Activated CD4-positive, alpha-beta T cell treated with anti-CD3 and anti-CD28 coated beads, Interleukin-2, amount 10 ng/mL, durations not matched to agents 24 days and 14 days (primary cell): Measurements from ENCODE around the gene RBP7. TPM values are rescaled to one million over a fixed set of nuclear protein-coding genes. Genes with fewer than 3 reads are reported as not detected.
"Not testable (repeated sequence)": the region's sequence is repeated elsewhere in the genome, so short reads cannot be mapped to it uniquely, and the experiment has no call there.

Experiments
- DNase-seq: peaks from one replicate; pipeline ENCODE4 v3.0.0; 2022
- H3K27ac Mint-ChIP-seq: one replicate; pipeline ENCODE4 v1.8.0; 2022; ENCODE audit warnings: mild to moderate bottlenecking, mixed read lengths
- H3K27me3 Mint-ChIP-seq: one replicate; pipeline ENCODE4 v1.8.0; 2022; ENCODE audit warnings: mixed read lengths
- H3K36me3 Mint-ChIP-seq: one replicate; pipeline ENCODE4 v1.8.0; 2022; ENCODE audit warnings: low read depth, mild to moderate bottlenecking, mixed read lengths
- H3K4me1 Mint-ChIP-seq: one replicate; pipeline ENCODE4 v1.8.0; 2021; ENCODE audit warnings: mixed read lengths
- H3K4me3 Mint-ChIP-seq: one replicate; pipeline ENCODE4 v1.8.0; 2022; ENCODE audit warnings: mild to moderate bottlenecking, moderate library complexity, mixed read lengths
- H3K9me3 Mint-ChIP-seq: one replicate; pipeline ENCODE4 v1.8.0; 2021; ENCODE audit warnings: mixed read lengths
- intact Hi-C: fragments of 100-400 bp; cut with micrococcal nuclease; formaldehyde crosslinking; loops from one replicate; pipeline ENCODE4 v1.15.1; 2023
- total RNA-seq: library from RNA; stranded (reverse); gene quantifications from 2 replicates; pipeline ENCODE4 v1.2.3, GENCODE V29; 2022

The RBP7 gene
- not detected in 2 replicates for total RNA-seq

- intact Hi-C loops: no loop called here
- Mint-ChIP-seq H3K27ac (no peak within 1 kb of the TSS), H3K4me1 (peaks cover 6% of the 10 kb centered on the region), H3K36me3 (peaks cover 4% of the 10 kb centered on the region), H3K4me3 (peak within 1 kb of the TSS; percentile 83), H3K27me3 (peaks cover 37% of the 10 kb centered on the region), H3K9me3 (no peaks in the 10 kb centered on the region)
- DNase-seq: peak; percentile 62
Measured at GRCh38 chr1:9996624-9997582, at the start of gene RBP7. RBP7 (plus strand) TSS chr1:9997228; CDS start chr1:9997259, 31 bp downstream.

GRCh38 chr1:9957726-9958125 is 39.3 kb upstream of the RBP7 start:
- no peaks in the 10 kb centered on the region for H3K4me1 Mint-ChIP-seq
- intact Hi-C loops: no loop called here
- no peaks in the 10 kb centered on the region for H3K9me3 Mint-ChIP-seq
- H3K27ac Mint-ChIP-seq: no peak overlapping the region
- H3K36me3 Mint-ChIP-seq: no peaks in the 10 kb centered on the region
- no peaks in the 10 kb centered on the region for H3K27me3 Mint-ChIP-seq
- no peak for DNase-seq
- no peak overlapping the region for H3K4me3 Mint-ChIP-seq

DNA sequence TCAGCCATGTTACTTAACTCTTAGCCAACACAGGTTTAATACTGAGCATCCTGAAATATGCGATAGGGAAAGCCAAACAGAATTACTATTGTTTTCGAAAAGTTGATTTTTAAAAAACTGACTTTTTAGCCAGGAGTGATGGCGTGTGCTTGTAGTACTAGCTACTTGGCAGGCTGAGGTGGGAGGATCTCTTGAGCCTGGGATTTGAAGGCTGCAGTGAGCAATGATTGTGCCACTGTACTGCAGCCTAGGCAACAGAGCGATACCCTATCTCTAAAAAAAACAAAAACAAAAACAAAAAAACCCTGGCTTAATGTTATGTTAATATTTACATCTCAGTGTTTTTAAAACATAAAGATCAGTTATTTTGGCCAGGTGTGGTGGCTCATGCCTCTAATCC is 37.0 kb upstream of the RBP7 start:
- Mint-ChIP-seq H3K27ac (no peak overlapping the region), H3K9me3 (no peaks in the 10 kb centered on the region), H3K27me3 (no peaks in the 10 kb centered on the region), H3K36me3 (no peaks in the 10 kb centered on the region), H3K4me1 (no peaks in the 10 kb centered on the region), H3K4me3 (no peak overlapping the region)
- intact Hi-C loops: no loop called here
- no peak for DNase-seq

- Mint-ChIP-seq H3K4me1 (no peaks in the 10 kb centered on the region), H3K27me3 (no peaks in the 10 kb centered on the region), H3K36me3 (no peaks in the 10 kb centered on the region), H3K9me3 (no peaks in the 10 kb centered on the region), H3K27ac (no peak overlapping the region), H3K4me3 (no peak overlapping the region)
- intact Hi-C loops: no loop called here
- DNase-seq: no peak
Measured at GRCh38 chr1:9960706-9961562, 36.1 kb upstream of the RBP7 start.

DNA sequence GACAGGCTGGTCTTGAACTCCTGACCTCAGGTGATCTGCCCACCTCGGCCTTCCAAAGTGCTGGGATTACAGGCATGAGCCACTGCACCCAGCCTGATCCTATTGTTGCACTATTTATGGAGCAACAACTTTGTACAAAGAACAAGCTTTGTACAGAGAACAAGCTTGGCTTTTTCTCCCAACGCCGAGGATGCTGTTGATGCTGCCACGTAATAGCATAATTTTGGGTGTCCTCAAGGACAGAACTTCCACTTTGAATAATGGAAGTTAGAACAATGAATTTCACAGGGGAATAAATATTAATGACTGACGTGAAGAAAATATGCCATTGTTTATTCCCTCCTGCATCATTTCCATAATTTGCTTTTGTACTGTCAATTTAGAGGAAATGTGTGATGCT is 12.8 kb upstream of the RBP7 start:
- Mint-ChIP-seq H3K4me3 (no peak overlapping the region), H3K27me3 (no peaks in the 10 kb centered on the region), H3K36me3 (peaks cover 9% of the 10 kb centered on the region), H3K27ac (no peak overlapping the region), H3K4me1 (no peaks in the 10 kb centered on the region), H3K9me3 (no peaks in the 10 kb centered on the region)
- intact Hi-C loops: no loop called here
- no peak for DNase-seq

- H3K27me3 Mint-ChIP-seq: no peaks in the 10 kb centered on the region
Measured at GRCh38 chr1:9985001-9985400, 12.0 kb upstream of the RBP7 start.

DNA sequence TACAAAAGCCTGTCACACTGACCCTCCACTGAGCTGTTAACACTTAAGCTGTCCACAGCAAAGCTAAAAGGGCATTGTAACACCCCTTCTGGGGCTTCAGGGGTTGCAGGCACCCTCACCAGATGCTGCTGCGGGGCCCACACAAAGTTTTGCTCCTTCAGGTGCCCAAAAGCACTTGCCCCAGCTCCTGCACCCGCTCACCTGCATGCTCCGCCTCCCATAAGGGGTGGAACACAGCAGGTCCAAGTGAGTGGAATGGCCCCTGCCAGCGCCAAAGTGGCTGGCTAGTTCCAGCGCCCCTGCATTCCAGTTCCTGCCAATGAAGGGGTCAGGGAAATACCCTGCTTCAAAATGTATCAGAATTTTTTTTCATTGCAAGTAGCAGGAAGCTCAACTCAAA is 7.3 kb upstream of the RBP7 start:
- Mint-ChIP-seq H3K36me3 (peaks cover 1% of the 10 kb centered on the region), H3K27me3 (peaks cover 11% of the 10 kb centered on the region), H3K4me3 (no peak overlapping the region), H3K27ac (no peak overlapping the region), H3K9me3 (no peaks in the 10 kb centered on the region), H3K4me1 (no peaks in the 10 kb centered on the region)
- no peak for DNase-seq
- intact Hi-C loops: no loop called here

More at GRCh38 chr1:9985001-9985400, 12.0 kb upstream of the RBP7 start:
- no peaks in the 10 kb centered on the region for H3K4me1 Mint-ChIP-seq
- no peak for DNase-seq
- H3K27ac Mint-ChIP-seq: no peak overlapping the region
- H3K4me3 Mint-ChIP-seq: no peak overlapping the region
- intact Hi-C loops: no loop called here
- no peaks in the 10 kb centered on the region for H3K9me3 Mint-ChIP-seq
- H3K36me3 Mint-ChIP-seq: peaks cover 9% of the 10 kb centered on the region

- Mint-ChIP-seq H3K36me3 (no peaks in the 10 kb centered on the region), H3K4me1 (no peaks in the 10 kb centered on the region), H3K27ac (no peak overlapping the region), H3K27me3 (peaks cover 14% of the 10 kb centered on the region), H3K9me3 (no peaks in the 10 kb centered on the region), H3K4me3 (no peak overlapping the region)
- DNase-seq: no peak
- intact Hi-C loops: no loop called here
Measured at GRCh38 chr1:9990944-9991343, 6.1 kb upstream of the RBP7 start.

GRCh38 chr1:9992910-9993309 is 4.1 kb upstream of the RBP7 start:
- Mint-ChIP-seq H3K27me3 (peaks cover 21% of the 10 kb centered on the region), H3K27ac (no peak overlapping the region), H3K4me1 (peaks cover 5% of the 10 kb centered on the region), H3K36me3 (peaks cover under 1% of the 10 kb centered on the region), H3K4me3 (no peak overlapping the region), H3K9me3 (no peaks in the 10 kb centered on the region)
- DNase-seq: no peak
- intact Hi-C loops: no loop called here

DNA sequence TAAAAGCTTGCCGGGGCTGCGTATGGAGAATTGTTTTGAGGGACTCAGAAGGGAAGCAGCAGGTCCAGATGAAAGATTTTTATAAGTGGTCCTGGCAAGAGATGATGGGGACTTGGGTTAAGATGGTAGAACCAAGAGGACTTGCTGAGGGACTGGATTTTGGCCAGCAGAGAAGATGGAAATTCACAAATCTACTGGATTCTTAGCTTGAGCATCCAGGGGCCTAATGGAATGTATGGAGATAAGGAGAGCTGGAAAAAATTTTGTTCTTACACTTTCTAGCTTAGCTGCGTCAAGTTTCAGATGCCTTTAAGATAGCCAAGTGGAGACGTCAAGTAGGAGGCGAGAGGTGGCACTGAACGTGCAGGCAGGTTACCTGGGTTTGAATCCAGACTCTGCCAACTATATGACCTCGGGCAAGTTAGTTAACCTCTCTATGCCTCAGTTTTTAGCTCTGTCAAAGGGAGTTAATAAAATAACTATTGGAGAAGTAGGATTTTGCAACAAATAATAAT is 3.4 kb upstream of the RBP7 start:
- no peak for DNase-seq
- Mint-ChIP-seq H3K27me3 (peaks cover 28% of the 10 kb centered on the region), H3K4me1 (peaks cover 6% of the 10 kb centered on the region), H3K36me3 (peaks cover 2% of the 10 kb centered on the region), H3K4me3 (no peak overlapping the region), H3K9me3 (no peaks in the 10 kb centered on the region), H3K27ac (no peak overlapping the region)
- intact Hi-C loops: no loop called here

DNA sequence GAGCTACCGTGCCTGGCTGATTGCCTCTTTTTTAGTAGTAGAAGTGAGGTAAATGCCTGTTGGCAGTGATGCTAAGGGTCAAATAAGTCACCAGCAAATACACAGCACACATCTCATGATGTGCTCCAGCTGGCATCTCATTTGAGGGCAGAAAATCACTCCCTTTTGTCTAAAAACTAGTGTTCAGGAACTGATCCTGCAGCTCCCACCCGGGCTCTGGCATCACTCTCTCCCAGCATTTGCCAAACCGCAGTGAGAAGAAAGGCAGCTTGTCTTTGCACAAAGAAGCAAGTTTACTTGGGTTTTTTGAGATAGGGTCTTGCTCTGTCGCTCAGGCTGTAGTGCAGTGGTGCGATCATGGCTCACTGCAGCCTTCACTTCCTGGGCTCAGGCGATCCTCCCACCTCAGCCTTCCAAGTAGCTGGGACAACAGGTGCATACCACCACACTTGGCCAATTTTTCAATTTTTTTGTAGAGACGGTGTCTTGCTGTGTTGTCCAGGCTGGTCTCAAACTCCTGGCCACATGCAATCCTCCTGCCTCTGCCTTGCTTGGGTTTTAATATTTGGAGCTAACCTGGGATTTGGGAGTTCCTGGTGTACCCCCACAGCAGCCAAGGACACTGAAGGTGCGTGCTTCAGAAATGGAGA is 4.1 kb downstream of the RBP7 start:
- intact Hi-C loops: no loop called here
- Mint-ChIP-seq H3K36me3 (peaks cover 4% of the 10 kb centered on the region), H3K4me3 (no peak overlapping the region), H3K27ac (no peak overlapping the region), H3K27me3 (peaks cover 29% of the 10 kb centered on the region), H3K4me1 (peaks cover 6% of the 10 kb centered on the region), H3K9me3 (no peaks in the 10 kb centered on the region)
- no peak for DNase-seq

DNA sequence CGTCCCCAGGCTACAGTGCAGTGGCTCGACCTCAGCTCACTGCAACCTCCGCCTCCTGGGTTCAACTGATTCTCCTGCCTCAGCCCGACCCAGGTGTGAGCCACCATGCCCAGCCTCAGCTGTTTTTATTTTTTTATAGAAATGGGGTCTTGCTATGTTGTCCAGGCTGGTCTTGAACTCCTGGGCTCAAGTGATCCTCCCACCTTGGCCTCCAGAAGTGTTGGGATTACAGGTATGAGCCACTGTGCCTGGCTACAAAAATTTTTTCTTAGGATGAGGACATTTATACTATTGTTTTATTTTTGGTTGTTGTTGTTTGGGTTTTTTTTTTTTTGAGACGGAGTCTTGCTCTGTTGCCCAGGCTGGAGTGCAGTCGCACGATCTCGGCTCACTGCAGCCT is 8.2 kb downstream of the RBP7 start:
- H3K4me1 Mint-ChIP-seq, DNase-seq, H3K36me3 Mint-ChIP-seq, H3K9me3 Mint-ChIP-seq, intact Hi-C loops, H3K27me3 Mint-ChIP-seq, H3K4me3 Mint-ChIP-seq, H3K27ac Mint-ChIP-seq: not testable (repeated sequence)

GRCh38 chr1:10007169-10007568 is 10.1 kb downstream of the RBP7 start:
- Mint-ChIP-seq H3K9me3 (no peaks in the 10 kb centered on the region), H3K27ac (no peak overlapping the region), H3K4me1 (no peaks in the 10 kb centered on the region), H3K27me3 (peaks cover 3% of the 10 kb centered on the region), H3K4me3 (no peak overlapping the region), H3K36me3 (no peaks in the 10 kb centered on the region)
- intact Hi-C loops: no loop called here
- no peak for DNase-seq
